GM12875 (cell line): ENCODE results near the gene NENF.

Experiments
- H3K4me3 ChIP-seq: one replicate; pipeline ENCODE4 v1.5.1; 2011; ENCODE audit warnings: low read depth, low read length, control low read depth
- CTCF ChIP-seq: IDR thresholded peaks from 2 replicates; pipeline ENCODE4 v1.5.1; 2011; ENCODE audit warnings: low read depth, mild to moderate bottlenecking, control low read depth, inconsistent platforms, low read length, moderate library complexity, borderline replicate concordance; ENCODE audit not compliant: insufficient read depth

The NENF gene

GRCh38 chr1:212461916-212462660, 29.4 kb downstream of the NENF start:
- TF ChIP-seq CTCF, result no peak

GRCh38 chr1:212463565-212464285, 31.0 kb downstream of the NENF start:
- TF ChIP-seq CTCF, result no peak
- H3K4me3 ChIP-seq, result no peak overlapping the region

More at GRCh38 chr1:212461916-212462660, 29.4 kb downstream of the NENF start:
- no peak overlapping the region for H3K4me3 ChIP-seq

- H3K4me3 ChIP-seq, result no peak overlapping the region
- no peak for TF ChIP-seq CTCF
These were observed 32.6 kb downstream of the NENF start for GRCh38 chr1:212465311-212465710.

GRCh38 chr1:212466437-212466836, 33.7 kb downstream of the NENF start:
- no peak for TF ChIP-seq CTCF
- H3K4me3 ChIP-seq, result no peak overlapping the region

GRCh38 chr1:212466898-212467650, 34.4 kb downstream of the NENF start:
- TF ChIP-seq CTCF, result no peak
- H3K4me3 ChIP-seq, result no peak overlapping the region

GRCh38 chr1:212467843-212468482, 35.2 kb downstream of the NENF start:
- no peak for TF ChIP-seq CTCF
- H3K4me3 ChIP-seq, result no peak overlapping the region
